Measurements from ENCODE around the gene GPR161. TPM values are rescaled to one million over a fixed set of nuclear protein-coding genes. Genes with fewer than 3 reads are reported as not detected.

The GPR161 gene
- total and polyA plus RNA-seq, 2 experiments from 2014 or later = 7.9 to 11.6 TPM

DNA sequence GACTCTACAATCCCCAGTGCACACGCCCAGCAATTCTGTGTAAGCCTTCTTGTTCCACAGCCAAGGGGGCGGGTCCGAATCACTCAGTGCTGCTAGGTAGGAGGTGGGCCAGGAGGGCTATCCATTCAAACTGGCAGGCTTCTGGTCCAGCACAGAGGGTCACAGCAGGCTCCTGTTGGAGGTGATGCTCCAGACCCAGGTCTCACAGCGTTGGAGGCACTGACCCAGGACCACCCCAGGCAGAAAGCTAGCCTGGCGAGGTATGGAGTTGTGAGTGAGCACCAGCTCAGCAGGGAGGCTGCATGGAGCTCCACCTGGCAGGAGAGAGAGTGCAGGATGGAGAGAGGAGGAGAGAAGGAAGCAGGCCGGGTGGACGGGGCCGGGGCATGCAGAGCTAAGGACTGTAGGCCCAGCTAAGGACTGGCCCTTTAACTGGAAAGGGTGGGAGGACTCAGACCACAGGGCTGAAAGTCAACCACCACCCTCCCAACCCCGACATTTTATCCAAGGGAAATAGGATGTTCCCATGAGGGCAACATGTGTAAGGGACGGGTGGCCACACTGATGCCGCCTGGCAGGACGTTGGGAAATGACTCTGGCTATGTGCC is 38.7 kb downstream of the GPR161 start:
- H3K27ac Mint-ChIP-seq = no peak overlapping the region
- H3K36me3 Mint-ChIP-seq (ENCODE audit: low read depth) = peaks cover 12% of the 10 kb centered on the region; the same call in 2 of the 3 replicates
- Histone ChIP-seq H3K79me2 (replicated peaks; ENCODE audit: insufficient read depth) (no peaks in the 10 kb centered on the region), H3K27me3 (ENCODE audit: insufficient read depth) (no peaks in the 10 kb centered on the region), H3K4me3 (no peak overlapping the region), H3K36me3 (ENCODE audit: insufficient read depth) (no peaks in the 10 kb centered on the region), H3K9me2 (ENCODE audit: insufficient read depth) (no peaks in the 10 kb centered on the region), H3K4me1 (ENCODE audit: insufficient read depth) (no peaks in the 10 kb centered on the region), H3K4me2 (no peak overlapping the region), H2AFZ (no peak overlapping the region), H3F3A (replicated peaks; ENCODE audit: low read depth) (no peaks in the 10 kb centered on the region), H3K27ac (ENCODE audit: low read depth) (no peak overlapping the region), H4K20me1 (replicated peaks; ENCODE audit: insufficient read depth) (no peaks in the 10 kb centered on the region)
- DNase-seq (ENCODE audit: low spot score) (no peak), ATAC-seq (no peak)
- no peaks in the 10 kb centered on the region for H3K9me3 Mint-ChIP-seq
- no peaks in the 10 kb centered on the region for H3K4me1 Mint-ChIP-seq
- no peak for TF ChIP-seq STAT1 (IDR thresholded peaks at IDR 0.05; ENCODE audit: unreplicated experiment)
- no peak for TF ChIP-seq POLR2AphosphoS5 (IDR thresholded peaks at IDR 0.05; ENCODE audit: low read depth)
- no peak for TF ChIP-seq ZNF114 (CRISPR knock-in tag; IDR thresholded peaks at IDR 0.05)
- TF ChIP-seq, protein P1, sequence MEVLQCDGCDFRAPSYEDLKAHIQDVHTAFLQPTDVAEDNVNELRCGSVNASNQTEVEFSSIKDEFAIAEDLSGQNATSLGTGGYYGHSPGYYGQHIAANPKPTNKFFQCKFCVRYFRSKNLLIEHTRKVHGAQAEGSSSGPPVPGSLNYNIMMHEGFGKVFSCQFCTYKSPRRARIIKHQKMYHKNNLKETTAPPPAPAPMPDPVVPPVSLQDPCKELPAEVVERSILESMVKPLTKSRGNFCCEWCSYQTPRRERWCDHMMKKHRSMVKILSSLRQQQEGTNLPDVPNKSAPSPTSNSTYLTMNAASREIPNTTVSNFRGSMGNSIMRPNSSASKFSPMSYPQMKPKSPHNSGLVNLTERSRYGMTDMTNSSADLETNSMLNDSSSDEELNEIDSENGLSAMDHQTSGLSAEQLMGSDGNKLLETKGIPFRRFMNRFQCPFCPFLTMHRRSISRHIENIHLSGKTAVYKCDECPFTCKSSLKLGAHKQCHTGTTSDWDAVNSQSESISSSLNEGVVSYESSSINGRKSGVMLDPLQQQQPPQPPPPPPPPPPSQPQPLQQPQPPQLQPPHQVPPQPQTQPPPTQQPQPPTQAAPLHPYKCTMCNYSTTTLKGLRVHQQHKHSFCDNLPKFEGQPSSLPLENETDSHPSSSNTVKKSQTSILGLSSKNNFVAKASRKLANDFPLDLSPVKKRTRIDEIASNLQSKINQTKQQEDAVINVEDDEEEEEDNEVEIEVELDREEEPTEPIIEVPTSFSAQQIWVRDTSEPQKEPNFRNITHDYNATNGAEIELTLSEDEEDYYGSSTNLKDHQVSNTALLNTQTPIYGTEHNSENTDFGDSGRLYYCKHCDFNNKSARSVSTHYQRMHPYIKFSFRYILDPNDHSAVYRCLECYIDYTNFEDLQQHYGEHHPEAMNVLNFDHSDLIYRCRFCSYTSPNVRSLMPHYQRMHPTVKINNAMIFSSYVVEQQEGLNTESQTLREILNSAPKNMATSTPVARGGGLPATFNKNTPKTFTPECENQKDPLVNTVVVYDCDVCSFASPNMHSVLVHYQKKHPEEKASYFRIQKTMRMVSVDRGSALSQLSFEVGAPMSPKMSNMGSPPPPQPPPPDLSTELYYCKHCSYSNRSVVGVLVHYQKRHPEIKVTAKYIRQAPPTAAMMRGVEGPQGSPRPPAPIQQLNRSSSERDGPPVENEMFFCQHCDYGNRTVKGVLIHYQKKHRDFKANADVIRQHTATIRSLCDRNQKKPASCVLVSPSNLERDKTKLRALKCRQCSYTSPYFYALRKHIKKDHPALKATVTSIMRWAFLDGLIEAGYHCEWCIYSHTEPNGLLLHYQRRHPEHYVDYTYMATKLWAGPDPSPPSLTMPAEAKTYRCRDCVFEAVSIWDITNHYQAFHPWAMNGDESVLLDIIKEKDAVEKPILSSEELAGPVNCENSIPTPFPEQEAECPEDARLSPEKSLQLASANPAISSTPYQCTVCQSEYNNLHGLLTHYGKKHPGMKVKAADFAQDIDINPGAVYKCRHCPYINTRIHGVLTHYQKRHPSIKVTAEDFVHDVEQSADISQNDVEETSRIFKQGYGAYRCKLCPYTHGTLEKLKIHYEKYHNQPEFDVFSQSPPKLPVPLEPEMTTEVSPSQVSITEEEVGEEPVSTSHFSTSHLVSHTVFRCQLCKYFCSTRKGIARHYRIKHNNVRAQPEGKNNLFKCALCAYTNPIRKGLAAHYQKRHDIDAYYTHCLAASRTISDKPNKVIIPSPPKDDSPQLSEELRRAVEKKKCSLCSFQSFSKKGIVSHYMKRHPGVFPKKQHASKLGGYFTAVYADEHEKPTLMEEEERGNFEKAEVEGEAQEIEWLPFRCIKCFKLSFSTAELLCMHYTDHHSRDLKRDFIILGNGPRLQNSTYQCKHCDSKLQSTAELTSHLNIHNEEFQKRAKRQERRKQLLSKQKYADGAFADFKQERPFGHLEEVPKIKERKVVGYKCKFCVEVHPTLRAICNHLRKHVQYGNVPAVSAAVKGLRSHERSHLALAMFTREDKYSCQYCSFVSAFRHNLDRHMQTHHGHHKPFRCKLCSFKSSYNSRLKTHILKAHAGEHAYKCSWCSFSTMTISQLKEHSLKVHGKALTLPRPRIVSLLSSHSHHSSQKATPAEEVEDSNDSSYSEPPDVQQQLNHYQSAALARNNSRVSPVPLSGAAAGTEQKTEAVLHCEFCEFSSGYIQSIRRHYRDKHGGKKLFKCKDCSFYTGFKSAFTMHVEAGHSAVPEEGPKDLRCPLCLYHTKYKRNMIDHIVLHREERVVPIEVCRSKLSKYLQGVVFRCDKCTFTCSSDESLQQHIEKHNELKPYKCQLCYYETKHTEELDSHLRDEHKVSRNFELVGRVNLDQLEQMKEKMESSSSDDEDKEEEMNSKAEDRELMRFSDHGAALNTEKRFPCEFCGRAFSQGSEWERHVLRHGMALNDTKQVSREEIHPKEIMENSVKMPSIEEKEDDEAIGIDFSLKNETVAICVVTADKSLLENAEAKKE (CRISPR knock-in tag; IDR thresholded peaks at IDR 0.05) = no peak
- no peak for TF ChIP-seq NANOG (IDR thresholded peaks at IDR 0.05; ENCODE audit: borderline replicate concordance)
- H3K27me3 Mint-ChIP-seq (ENCODE audit: insufficient read depth, low read depth, poor library complexity) = peaks cover 2% of the 10 kb centered on the region
- no peak overlapping the region for H3K4me3 Mint-ChIP-seq
